Stimulated activated CD4-positive, alpha-beta T cell treated with anti-CD3 and anti-CD28 coated beads, Interleukin-1b, Interleukin-23, amount 100 ng/mL, for 1 hour (primary cell): ENCODE measurements around the gene RXRA.
A peak's percentile ranks its signal among the peaks of the same experiment; 100 is the strongest.

ENCODE experiments used
- DNase-seq, 2 donors: peaks; one replicate each; pipeline ENCODE4 v3.0.0-alpha.2; 2020; ENCODE audit warnings: low read depth in 2 of 2

RXRA gene

DNA sequence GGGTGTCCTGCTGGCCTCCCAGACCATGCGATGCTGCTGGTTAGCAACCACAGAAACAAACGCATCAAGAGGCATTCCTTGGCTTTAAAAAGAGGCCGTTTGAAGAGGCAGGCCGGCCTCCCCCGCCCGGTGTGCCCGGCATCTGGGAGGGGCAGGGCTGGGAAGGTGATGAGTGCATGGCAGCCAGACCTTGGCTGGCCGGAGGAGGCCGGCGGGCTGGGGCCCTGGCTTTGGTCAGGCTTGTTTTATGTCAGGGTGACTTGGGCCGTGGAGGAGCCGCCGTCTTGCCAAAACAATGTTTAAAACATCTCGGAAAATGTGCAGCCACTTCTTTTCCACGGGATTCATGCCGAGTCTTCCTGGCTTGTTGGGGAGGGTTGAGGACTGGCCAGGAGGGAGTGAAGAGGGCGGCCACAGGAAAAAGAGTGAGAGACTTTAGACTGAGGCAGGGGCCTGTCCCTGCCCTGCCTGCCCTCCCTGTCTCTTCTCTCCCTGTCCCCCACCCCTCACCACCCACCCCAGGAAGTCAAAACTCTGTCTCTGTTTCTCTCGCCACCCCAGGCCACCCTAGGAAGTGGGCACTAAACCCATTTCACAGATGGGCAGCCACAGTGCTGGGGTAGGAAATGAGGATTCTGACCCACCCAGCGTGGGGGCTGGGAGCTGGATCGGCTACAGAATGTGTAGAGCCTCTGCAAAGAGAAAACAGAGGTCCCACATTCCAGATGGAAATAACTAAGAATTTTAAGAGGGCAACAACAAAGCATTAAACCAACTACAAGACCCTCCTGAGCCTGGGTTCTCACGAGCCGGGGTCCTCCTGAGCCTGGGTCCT is 143.0 kb downstream of the RXRA start:
- DNase-seq: no peak

GRCh38 chr9:134472256-134472655 is 146.0 kb downstream of the RXRA start:
- no peak for DNase-seq

- DNase-seq: no peak
Measured at GRCh38 chr9:134473141-134474054, 147.1 kb downstream of the RXRA start.

DNA sequence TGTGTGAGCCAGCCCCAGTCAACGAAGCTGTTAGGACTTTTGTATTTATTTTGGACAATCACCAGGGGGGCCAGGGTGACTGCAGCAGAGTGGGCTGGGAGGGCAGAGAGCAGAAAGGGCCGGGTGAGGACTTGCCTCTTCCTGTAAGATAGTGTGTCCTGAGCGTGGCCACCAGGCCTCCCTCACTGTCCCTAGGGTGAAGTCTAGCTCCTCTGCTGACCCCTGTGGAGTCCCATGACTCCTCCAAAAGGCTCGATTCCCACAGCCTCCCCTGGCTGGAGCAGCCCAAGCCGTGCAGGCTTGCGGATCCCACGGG is 147.8 kb downstream of the RXRA start:
- DNase-seq: no peak

- DNase-seq: peak in 1 of 2 donors; percentile 9
Measured at GRCh38 chr9:134475011-134475790, 148.9 kb downstream of the RXRA start.

- no peak for DNase-seq
Measured at GRCh38 chr9:134476272-134476941, 150.2 kb downstream of the RXRA start.

DNA sequence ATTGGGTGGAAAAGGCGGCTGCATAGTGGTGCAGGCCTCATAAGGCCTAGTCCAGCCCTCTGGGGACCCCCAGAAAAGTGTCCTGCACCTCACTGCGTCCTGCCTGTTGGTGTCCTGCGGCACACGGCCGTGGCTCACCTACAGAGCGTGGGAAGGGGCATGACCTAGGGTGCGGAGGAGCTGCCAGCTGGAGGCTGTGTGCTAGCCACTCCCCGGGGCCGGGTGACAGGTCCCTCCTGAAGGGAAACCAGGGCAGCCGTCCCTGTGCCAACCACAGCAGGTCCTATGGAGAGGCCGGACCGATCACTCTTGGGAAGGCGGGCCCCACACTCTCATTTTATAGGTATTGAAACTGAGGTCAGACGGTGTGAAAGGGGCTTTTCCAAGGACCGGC is 150.7 kb downstream of the RXRA start:
- DNase-seq: no peak

DNA sequence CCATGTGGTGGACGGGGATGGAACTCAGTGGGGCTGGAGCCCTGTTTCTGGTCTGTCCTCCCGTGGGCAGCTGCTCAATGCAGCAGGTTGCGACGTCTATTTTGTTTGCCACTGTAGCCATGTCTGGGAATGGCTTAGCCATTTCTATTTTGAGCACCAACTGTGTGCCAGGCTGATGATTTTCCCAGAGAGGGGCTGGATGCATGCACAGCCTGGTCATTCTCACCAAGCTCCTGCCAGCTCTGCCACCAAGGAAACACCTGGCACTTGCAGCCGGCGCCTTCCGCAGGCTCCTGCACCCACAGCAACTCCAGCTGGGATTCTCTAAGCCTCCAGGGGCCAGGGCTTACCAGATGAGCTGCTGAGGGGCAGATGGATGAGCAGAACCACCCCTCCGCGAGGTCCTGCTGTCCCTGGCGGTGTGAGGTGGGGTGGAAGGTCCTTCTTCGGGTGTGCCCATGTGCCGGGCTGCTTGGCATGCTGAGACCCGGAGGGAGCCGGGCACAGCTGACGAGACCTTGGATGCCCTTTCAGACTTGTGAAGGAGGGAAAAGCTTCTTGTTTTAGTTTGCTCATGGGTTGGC is 151.2 kb downstream of the RXRA start:
- no peak for DNase-seq

DNA sequence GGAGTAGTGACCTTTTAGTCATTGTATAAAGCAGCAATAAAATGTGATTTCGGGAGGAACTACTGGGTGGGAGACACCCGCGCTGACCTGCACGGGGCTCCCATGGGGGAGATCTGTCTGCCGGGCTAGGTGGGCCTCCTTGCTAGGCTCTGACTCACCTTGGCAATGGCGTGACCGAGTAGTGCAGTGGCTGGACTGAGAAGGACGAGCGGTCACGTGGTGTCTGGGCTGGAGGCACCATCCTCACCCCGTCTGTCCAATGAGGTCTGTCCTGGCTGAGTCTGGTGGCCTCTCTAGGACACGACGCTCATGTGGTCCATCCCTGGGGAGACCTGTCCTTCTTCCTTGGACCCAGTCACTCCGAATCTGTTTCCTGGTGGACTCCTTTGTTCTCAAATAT is 151.7 kb downstream of the RXRA start:
- no peak for DNase-seq

- DNase-seq: no peak
Measured at GRCh38 chr9:134481762-134482161, 155.5 kb downstream of the RXRA start.

DNA sequence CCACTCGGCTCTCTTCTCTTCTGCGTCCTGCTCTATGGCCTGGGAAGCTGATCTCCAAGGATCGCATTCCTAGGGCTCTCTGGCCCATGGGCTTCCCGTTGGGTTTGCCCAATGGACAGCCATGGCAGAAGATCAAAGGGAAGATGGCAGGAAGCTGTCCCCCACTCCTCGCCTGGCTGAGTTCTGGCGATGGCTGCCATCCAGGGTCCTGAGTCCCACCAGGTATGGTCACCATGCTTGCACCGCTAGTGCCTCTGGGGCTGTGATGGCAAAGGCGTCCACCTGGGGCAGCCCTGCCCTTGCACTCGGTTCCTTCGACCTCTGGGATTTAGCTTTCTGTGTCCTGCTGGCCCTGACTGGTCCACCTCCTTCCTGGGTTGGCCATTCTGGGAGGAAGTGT is 156.0 kb downstream of the RXRA start:
- no peak for DNase-seq

DNA sequence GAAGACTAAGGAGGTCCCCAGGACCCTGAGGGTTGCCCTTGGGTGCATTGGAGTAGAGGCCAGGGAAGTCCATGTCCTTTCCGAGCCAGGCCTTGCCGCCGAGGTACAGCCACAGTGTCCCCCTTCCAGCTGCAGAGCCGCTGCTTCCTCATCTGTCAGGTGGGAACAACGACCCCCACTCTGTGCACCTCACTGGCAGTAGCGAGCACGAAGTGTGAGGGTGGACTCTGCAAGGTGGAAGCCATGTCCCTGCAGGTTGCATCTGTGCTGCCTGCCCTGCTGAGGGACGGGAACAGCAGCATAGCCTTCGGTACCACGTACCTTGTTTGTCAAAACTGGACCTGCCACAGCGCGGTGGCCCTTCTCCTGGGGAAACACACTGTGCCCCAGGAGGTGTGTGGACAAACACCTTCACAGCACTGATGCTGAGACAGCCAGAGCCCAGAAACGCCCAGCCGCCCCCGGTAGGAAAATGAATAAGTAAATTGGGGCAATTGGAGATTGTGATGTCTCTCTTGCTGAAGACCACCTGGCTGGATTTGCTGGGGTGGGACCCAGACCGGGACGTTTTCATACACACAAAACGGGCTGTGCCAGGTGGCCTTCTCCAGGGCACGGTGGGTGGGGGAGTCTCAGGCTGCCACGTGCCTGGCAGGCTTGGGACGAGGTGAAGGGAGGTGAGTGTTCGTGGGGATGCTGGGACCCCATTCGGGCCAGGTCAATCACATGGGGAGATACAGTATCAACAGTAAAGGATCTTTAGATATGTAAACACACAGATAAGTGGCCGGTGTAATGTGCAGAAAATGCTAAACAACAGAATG is 157.3 kb downstream of the RXRA start:
- no peak for DNase-seq

DNA sequence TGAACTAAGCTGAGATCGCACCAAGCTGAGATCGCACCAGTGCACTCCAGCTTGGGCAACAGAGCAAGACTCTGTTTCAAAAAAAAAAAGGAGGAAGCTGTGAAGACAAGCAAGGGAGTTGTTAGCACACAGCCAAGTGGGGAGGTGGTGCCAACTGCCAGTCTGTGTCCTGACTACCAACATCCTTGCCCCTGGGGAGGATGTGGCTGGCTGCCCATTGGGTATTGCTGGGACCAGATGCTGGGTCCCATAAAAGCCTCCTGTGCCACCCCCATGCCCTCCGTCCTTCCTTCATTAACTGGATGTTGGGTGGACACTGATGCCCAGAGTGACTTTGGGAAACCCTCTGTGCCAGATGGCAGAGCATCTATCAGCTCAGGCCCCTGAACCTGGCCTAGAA is 158.2 kb downstream of the RXRA start:
- DNase-seq: no peak

DNA sequence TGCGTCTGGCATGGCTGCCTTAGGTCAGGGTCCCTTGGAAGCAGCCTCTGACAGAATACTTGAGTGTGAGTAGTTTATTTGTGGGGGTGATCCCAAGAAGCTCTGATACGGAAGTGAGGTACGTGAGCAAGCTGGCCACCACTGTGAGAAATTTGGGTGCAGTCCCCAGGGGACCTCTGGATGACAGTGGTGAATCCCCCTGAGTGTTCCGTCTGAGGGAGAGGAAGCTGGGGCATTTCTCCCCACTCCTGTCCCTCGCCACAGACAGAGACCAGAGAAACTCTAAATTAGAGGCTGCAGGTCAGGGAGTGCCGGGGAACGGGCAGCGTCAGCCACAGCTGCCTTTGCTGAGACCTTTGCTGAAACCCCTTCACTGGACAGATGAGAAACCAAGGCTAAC is 159.4 kb downstream of the RXRA start:
- no peak for DNase-seq

GRCh38 chr9:134486143-134486591 is 159.9 kb downstream of the RXRA start:
- DNase-seq: no peak

GRCh38 chr9:134486596-134486995 is 160.3 kb downstream of the RXRA start:
- DNase-seq: no peak
